Smooth muscle cell (in vitro differentiated cells): ENCODE results near the gene IL4R. TPM values are rescaled to one million over a fixed set of nuclear protein-coding genes. Genes with fewer than 3 reads are reported as not detected.

Experiments
- DNase-seq: peaks from one replicate; lab custom pipeline; 2025; ENCODE audit not compliant: unreplicated experiment; lab: John Stamatoyannopoulos, UW
- H2AFZ ChIP-seq: fragments of 200-600 bp; sonication (generic); 2 replicates; pipeline ENCODE4 v1.6.0; 2016; ENCODE audit warnings: antibody characterized with exemption, low read depth, mild to moderate bottlenecking
- H3F3A ChIP-seq: fragments of 200-600 bp; sonication (generic); 2 replicates; pipeline ENCODE4 v1.6.0; 2017; ENCODE audit warnings: antibody characterized with exemption, low read depth
- H3K27ac ChIP-seq: fragments of 200-600 bp; sonication (generic); 2 replicates; pipeline ENCODE4 v1.5.1; 2016; ENCODE audit warnings: low read depth, mild to moderate bottlenecking
- H3K27me3 ChIP-seq: fragments of 200-600 bp; sonication (generic); 2 replicates; pipeline ENCODE4 v1.6.1; 2016; ENCODE audit warnings: low read depth, mild to moderate bottlenecking
- H3K36me3 ChIP-seq: fragments of 200-600 bp; sonication (generic); 2 replicates; pipeline ENCODE4 v1.5.1; 2016; ENCODE audit warnings: low read depth
- H3K4me1 ChIP-seq: fragments of 200-600 bp; sonication (generic); 2 replicates; pipeline ENCODE4 v1.5.1; 2016; ENCODE audit warnings: low read depth
- H3K4me2 ChIP-seq: fragments of 200-600 bp; sonication (generic); 2 replicates; pipeline ENCODE4 v1.6.0; 2016; ENCODE audit warnings: mild to moderate bottlenecking
- H3K4me3 ChIP-seq: fragments of 200-600 bp; sonication (generic); 2 replicates; pipeline ENCODE4 v1.5.1; 2016; ENCODE audit warnings: mild to moderate bottlenecking
- H3K79me2 ChIP-seq: fragments of 200-600 bp; sonication (generic); 2 replicates; pipeline ENCODE4 v1.6.0; 2016; ENCODE audit warnings: low read depth, mild to moderate bottlenecking
- H3K9ac ChIP-seq: fragments of 200-600 bp; sonication (generic); 2 replicates; pipeline ENCODE4 v1.6.0; 2016; ENCODE audit warnings: low read depth
- H3K9me3 ChIP-seq: fragments of 200-600 bp; sonication (generic); replicated peaks from 2 replicates; pipeline ENCODE4 v1.5.1; 2016; ENCODE audit warnings: low read depth
- H4K20me1 ChIP-seq: fragments of 200-600 bp; sonication (generic); 2 replicates; pipeline ENCODE4 v1.6.0; 2016; ENCODE audit warnings: low read depth
- WGBS: methylation state at CpG from one replicate; pipeline ENCODE4 v1.1.7; 2016; ENCODE audit warnings: low lambda C conversion rate; 5-methylcytosine and 5-hydroxymethylcytosine counted together
- polyA plus RNA-seq: library from polyadenylated mRNA; unstranded; fragments of >200 nt; fragmentation: Nextera tagmentation; extraction: Ambion mirVana; gene quantifications from 2 replicates; pipeline ENCODE4 v1.2.1, GENCODE V29; 2016
- total RNA-seq: library from RNA; depleted of rRNA; stranded (reverse); fragments of >200 nt; gene quantifications from 2 replicates; pipeline ENCODE4 v1.2.3, GENCODE V29; 2014
- TF ChIP-seq, protein P1 (sequence below): fragments of 200-600 bp; sonication (generic); IDR thresholded peaks from 2 replicates; pipeline ENCODE4 v1.5.1; 2017; ENCODE audit warnings: borderline replicate concordance, mild to moderate bottlenecking, antibody characterized with exemption; ENCODE audit not compliant: insufficient read depth, poor library complexity, severe bottlenecking

Gene IL4R
- total and polyA plus RNA-seq, 2 experiments from 2014 or later = 13.4 to 24.0 TPM

DNA sequence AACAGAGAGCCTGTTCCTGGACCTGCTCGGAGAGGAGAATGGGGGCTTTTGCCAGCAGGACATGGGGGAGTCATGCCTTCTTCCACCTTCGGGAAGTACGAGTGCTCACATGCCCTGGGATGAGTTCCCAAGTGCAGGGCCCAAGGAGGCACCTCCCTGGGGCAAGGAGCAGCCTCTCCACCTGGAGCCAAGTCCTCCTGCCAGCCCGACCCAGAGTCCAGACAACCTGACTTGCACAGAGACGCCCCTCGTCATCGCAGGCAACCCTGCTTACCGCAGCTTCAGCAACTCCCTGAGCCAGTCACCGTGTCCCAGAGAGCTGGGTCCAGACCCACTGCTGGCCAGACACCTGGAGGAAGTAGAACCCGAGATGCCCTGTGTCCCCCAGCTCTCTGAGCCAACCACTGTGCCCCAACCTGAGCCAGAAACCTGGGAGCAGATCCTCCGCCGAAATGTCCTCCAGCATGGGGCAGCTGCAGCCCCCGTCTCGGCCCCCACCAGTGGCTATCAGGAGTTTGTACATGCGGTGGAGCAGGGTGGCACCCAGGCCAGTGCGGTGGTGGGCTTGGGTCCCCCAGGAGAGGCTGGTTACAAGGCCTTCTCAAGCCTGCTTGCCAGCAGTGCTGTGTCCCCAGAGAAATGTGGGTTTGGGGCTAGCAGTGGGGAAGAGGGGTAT is 48.9 kb downstream of the IL4R start:
- H3K9ac ChIP-seq = no peak overlapping the region
- no peaks in the 10 kb centered on the region for H3K79me2 ChIP-seq
- H3K9me3 ChIP-seq = no peaks in the 10 kb centered on the region
- TF ChIP-seq, protein P1, sequence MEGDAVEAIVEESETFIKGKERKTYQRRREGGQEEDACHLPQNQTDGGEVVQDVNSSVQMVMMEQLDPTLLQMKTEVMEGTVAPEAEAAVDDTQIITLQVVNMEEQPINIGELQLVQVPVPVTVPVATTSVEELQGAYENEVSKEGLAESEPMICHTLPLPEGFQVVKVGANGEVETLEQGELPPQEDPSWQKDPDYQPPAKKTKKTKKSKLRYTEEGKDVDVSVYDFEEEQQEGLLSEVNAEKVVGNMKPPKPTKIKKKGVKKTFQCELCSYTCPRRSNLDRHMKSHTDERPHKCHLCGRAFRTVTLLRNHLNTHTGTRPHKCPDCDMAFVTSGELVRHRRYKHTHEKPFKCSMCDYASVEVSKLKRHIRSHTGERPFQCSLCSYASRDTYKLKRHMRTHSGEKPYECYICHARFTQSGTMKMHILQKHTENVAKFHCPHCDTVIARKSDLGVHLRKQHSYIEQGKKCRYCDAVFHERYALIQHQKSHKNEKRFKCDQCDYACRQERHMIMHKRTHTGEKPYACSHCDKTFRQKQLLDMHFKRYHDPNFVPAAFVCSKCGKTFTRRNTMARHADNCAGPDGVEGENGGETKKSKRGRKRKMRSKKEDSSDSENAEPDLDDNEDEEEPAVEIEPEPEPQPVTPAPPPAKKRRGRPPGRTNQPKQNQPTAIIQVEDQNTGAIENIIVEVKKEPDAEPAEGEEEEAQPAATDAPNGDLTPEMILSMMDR = no peak
- H3K27ac ChIP-seq = no peak overlapping the region
- no peaks in the 10 kb centered on the region for H4K20me1 ChIP-seq
- no peaks in the 10 kb centered on the region for H3K27me3 ChIP-seq
- DNase-seq = no peak
- no peak overlapping the region for H3K4me3 ChIP-seq
- no peaks in the 10 kb centered on the region for H3K36me3 ChIP-seq
- H3K4me1 ChIP-seq = no peaks in the 10 kb centered on the region
- 90% methylated on average over 16 of the region's 16 CpGs for WGBS
- H3F3A ChIP-seq = peaks cover 5% of the 10 kb centered on the region
- no peak overlapping the region for H2AFZ ChIP-seq
- H3K4me2 ChIP-seq = no peak overlapping the region

DNA sequence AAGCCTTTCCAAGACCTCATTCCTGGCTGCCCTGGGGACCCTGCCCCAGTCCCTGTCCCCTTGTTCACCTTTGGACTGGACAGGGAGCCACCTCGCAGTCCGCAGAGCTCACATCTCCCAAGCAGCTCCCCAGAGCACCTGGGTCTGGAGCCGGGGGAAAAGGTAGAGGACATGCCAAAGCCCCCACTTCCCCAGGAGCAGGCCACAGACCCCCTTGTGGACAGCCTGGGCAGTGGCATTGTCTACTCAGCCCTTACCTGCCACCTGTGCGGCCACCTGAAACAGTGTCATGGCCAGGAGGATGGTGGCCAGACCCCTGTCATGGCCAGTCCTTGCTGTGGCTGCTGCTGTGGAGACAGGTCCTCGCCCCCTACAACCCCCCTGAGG is 49.5 kb downstream of the IL4R start:
- Histone ChIP-seq H3K36me3 (no peaks in the 10 kb centered on the region), H2AFZ (no peak overlapping the region), H3K79me2 (no peaks in the 10 kb centered on the region), H3F3A (peaks cover 5% of the 10 kb centered on the region), H3K4me2 (no peak overlapping the region), H3K27me3 (no peaks in the 10 kb centered on the region), H3K9ac (no peak overlapping the region), H3K4me1 (no peaks in the 10 kb centered on the region), H3K27ac (no peak overlapping the region), H4K20me1 (no peaks in the 10 kb centered on the region), H3K9me3 (no peaks in the 10 kb centered on the region), H3K4me3 (no peak overlapping the region)
- 100% methylated on average over 4 of the region's 5 CpGs for WGBS
- TF ChIP-seq, protein P1 = no peak
- DNase-seq = no peak

DNA sequence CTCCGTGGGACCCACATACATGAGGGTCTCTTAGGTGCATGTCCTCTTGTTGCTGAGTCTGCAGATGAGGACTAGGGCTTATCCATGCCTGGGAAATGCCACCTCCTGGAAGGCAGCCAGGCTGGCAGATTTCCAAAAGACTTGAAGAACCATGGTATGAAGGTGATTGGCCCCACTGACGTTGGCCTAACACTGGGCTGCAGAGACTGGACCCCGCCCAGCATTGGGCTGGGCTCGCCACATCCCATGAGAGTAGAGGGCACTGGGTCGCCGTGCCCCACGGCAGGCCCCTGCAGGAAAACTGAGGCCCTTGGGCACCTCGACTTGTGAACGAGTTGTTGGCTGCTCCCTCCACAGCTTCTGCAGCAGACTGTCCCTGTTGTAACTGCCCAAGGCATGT is 50.0 kb downstream of the IL4R start:
- WGBS = 90% methylated on average over 9 of the region's 9 CpGs
- H3K4me3 ChIP-seq = no peak overlapping the region
- H2AFZ ChIP-seq = no peak overlapping the region
- H3K79me2 ChIP-seq = no peaks in the 10 kb centered on the region
- TF ChIP-seq, protein P1 = no peak
- H4K20me1 ChIP-seq = no peaks in the 10 kb centered on the region
- no peaks in the 10 kb centered on the region for H3K36me3 ChIP-seq
- no peak overlapping the region for H3K9ac ChIP-seq
- peaks cover 5% of the 10 kb centered on the region for H3F3A ChIP-seq
- no peak overlapping the region for H3K4me2 ChIP-seq
- H3K4me1 ChIP-seq = no peaks in the 10 kb centered on the region
- no peaks in the 10 kb centered on the region for H3K9me3 ChIP-seq
- no peaks in the 10 kb centered on the region for H3K27me3 ChIP-seq
- no peak overlapping the region for H3K27ac ChIP-seq
- no peak for DNase-seq
